ENCODE data around the gene NCF2. TPM values are rescaled to one million over a fixed set of nuclear protein-coding genes. Genes with fewer than 3 reads are reported as not detected.

NCF2 gene
- total and polyA plus RNA-seq, 4 donors, result 2.8 to 16.8 (median 5.2) TPM

DNA sequence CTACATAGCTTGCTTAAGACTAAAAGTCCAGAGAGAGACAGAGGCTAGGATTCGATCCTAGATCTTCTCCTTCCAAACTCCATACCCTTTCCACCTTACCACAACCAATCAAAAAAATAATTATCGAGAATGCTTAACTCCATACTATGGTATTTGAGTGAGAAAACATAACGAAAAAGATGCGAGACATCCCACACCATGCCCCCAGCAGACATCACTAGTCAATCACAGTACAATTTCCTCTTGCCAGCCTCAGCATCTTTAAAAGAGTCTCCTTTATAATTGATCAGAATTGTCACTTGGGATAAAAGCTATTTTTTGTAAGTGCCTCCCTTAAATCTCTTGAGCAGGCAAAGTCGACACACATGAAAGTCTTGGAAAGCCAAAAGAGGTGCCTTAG is 875 bp downstream of the NCF2 start:
- H3K9me3 ChIP-seq (ENCODE audit: control insufficient read depth, insufficient read depth, low read length), result no peaks in the 10 kb centered on the region
- H3K4me1 ChIP-seq (ENCODE audit: control insufficient read depth, insufficient read depth, low read length), result peaks cover 4% of the 10 kb centered on the region
- no peaks in the 10 kb centered on the region for H3K27me3 ChIP-seq (ENCODE audit: control insufficient read depth, insufficient read depth, low read length)
- 80% methylated on average over 1 of the region's 5 CpGs for WGBS (ENCODE audit: insufficient coverage)
- no peaks in the 10 kb centered on the region for H3K36me3 ChIP-seq (ENCODE audit: control insufficient read depth, insufficient read depth, low read length)
- no peak overlapping the region for H3K27ac ChIP-seq (ENCODE audit: low read depth, low read length)
- H3K4me3 ChIP-seq (ENCODE audit: low read depth, low read length), result no peak overlapping the region
- DNase-seq (ENCODE audit: low read depth in 4 of 6, low spot score in 6 of 6), result no peak

DNA sequence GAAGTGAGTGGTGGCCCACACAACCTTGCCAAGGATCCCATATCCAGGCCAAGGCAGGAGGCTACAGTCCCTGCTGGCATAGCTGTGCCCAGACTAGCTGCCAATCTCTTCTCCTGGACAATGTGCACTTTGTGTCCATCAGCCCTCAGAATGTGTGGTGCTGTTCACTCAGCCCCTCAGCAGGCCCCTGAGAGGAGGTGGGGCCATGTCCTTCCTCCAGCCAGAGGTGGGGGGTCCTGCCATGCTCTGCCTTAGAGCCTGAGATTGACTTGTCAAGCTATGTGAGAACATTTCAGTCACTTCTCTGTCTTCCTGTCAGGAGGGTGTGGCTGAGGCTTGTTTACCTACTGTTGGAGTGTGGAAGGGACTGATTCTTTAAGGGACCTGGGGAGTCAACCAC is 1.4 kb downstream of the NCF2 start:
- DNase-seq (ENCODE audit: low read depth in 4 of 6, low spot score in 6 of 6), result peak in 1 of 6 donors; percentile 72
- no peak overlapping the region for H3K27ac ChIP-seq (ENCODE audit: low read depth, low read length)
- H3K36me3 ChIP-seq (ENCODE audit: control insufficient read depth, insufficient read depth, low read length), result no peaks in the 10 kb centered on the region
- H3K9me3 ChIP-seq (ENCODE audit: control insufficient read depth, insufficient read depth, low read length), result no peaks in the 10 kb centered on the region
- no peak overlapping the region for H3K4me3 ChIP-seq (ENCODE audit: low read depth, low read length)
- peaks cover 4% of the 10 kb centered on the region for H3K4me1 ChIP-seq (ENCODE audit: control insufficient read depth, insufficient read depth, low read length)
- no peaks in the 10 kb centered on the region for H3K27me3 ChIP-seq (ENCODE audit: control insufficient read depth, insufficient read depth, low read length)

DNA sequence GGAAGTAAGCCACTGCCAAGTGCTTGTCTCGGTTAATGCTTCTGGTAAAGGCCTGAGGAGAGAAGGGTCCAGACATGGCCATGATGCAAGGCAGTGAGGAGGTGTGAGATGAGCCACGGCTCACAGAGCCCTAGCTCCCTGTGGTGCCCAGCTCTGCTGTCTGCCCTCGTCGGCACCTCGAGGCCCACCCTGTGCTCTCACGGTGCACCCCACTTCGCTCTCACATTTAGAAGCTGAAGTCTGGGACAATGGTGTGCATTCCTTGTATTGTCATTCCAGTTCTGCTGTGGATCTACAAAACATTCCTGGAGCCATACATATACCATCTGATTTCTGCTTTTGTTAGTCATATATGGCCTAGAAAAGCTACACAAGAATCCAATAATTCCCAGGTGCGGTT is 3.3 kb downstream of the NCF2 start:
- no peak overlapping the region for H3K4me3 ChIP-seq (ENCODE audit: low read depth, low read length)
- H3K27me3 ChIP-seq (ENCODE audit: control insufficient read depth, insufficient read depth, low read length), result no peaks in the 10 kb centered on the region
- 92% methylated on average over 5 of the region's 8 CpGs for WGBS (ENCODE audit: insufficient coverage)
- no peak overlapping the region for H3K27ac ChIP-seq (ENCODE audit: low read depth, low read length)
- peaks cover 13% of the 10 kb centered on the region for H3K4me1 ChIP-seq (ENCODE audit: control insufficient read depth, insufficient read depth, low read length)
- no peaks in the 10 kb centered on the region for H3K36me3 ChIP-seq (ENCODE audit: control insufficient read depth, insufficient read depth, low read length)
- no peaks in the 10 kb centered on the region for H3K9me3 ChIP-seq (ENCODE audit: control insufficient read depth, insufficient read depth, low read length)
- no peak for DNase-seq (ENCODE audit: low read depth in 4 of 6, low spot score in 6 of 6)

DNA sequence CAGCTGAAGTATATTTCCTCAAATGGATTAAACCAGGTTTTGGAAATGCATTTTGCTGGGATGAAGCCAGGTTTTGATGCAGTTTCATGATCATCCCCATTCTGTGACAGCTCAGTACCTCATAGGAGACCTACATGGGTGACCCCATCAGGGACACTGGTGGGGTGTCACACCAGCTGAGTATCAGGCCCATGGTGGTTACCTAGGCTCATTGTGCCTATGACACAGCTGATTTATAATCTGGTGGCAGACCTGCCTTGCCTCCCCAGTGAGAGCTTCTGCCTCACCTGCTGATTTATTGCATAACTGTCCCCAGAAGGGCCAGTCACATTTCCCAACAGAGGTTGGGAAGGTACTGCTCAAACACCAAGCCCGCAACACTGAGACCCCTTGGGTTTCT is 3.8 kb downstream of the NCF2 start:
- Histone ChIP-seq H3K4me3 (ENCODE audit: low read depth, low read length) (no peak overlapping the region), H3K27ac (ENCODE audit: low read depth, low read length) (no peak overlapping the region), H3K4me1 (ENCODE audit: control insufficient read depth, insufficient read depth, low read length) (peaks cover 14% of the 10 kb centered on the region), H3K27me3 (ENCODE audit: control insufficient read depth, insufficient read depth, low read length) (no peaks in the 10 kb centered on the region), H3K9me3 (ENCODE audit: control insufficient read depth, insufficient read depth, low read length) (no peaks in the 10 kb centered on the region), H3K36me3 (ENCODE audit: control insufficient read depth, insufficient read depth, low read length) (no peaks in the 10 kb centered on the region)
- no CpG with 5 or more reads among the region's 1 CpG for WGBS (ENCODE audit: insufficient coverage)
- DNase-seq (ENCODE audit: low read depth in 4 of 6, low spot score in 6 of 6), result no peak

DNA sequence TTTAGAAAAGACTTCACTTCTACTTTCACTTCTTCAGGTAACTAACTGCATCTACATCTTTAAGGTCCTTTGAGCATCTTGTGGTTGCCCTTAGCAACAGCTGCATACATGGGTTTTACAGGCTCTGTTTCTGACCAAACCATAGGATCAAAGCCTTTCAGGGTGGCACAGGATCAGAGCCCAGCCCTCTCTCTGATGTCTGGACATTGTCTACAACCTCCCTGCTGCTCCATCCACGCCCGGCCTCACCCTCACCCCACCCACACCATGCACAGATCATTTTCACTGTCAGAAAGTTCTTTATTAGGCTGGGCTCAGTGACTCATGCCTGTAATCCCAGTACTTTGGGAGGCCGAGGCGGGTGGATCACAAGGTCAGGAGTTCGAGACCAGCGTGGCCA is 5.2 kb downstream of the NCF2 start:
- Histone ChIP-seq H3K9me3 (ENCODE audit: control insufficient read depth, insufficient read depth, low read length) (no peaks in the 10 kb centered on the region), H3K4me3 (ENCODE audit: low read depth, low read length) (no peak overlapping the region), H3K27me3 (ENCODE audit: control insufficient read depth, insufficient read depth, low read length) (no peaks in the 10 kb centered on the region), H3K4me1 (ENCODE audit: control insufficient read depth, insufficient read depth, low read length) (peaks cover 21% of the 10 kb centered on the region), H3K36me3 (ENCODE audit: control insufficient read depth, insufficient read depth, low read length) (no peaks in the 10 kb centered on the region), H3K27ac (ENCODE audit: low read depth, low read length) (no peak overlapping the region)
- DNase-seq (ENCODE audit: low read depth in 4 of 6, low spot score in 6 of 6), result peak in 1 of 6 donors; percentile 63
- WGBS (ENCODE audit: insufficient coverage), result 76% methylated on average over 6 of the region's 6 CpGs

DNA sequence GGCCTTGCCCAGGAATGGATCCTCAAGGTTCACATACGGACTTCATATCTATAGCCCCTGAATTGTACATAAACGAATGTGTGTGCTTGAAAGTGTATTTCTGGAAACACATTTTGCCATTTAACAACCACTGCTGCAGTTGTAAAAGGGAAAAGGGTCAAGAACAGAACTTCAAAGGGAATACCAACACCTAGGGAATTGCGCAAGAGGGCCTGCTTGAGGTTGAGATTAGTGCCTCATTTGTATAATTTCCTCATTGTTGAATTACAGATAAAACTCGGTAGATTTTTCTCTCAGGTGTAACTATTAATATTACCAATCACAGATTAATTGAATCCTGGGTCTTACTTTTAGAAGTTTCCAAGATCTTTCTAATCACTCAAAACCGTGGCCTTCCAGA is 6.1 kb downstream of the NCF2 start:
- Histone ChIP-seq H3K4me3 (ENCODE audit: low read depth, low read length) (no peak overlapping the region), H3K36me3 (ENCODE audit: control insufficient read depth, insufficient read depth, low read length) (no peaks in the 10 kb centered on the region), H3K27me3 (ENCODE audit: control insufficient read depth, insufficient read depth, low read length) (no peaks in the 10 kb centered on the region), H3K4me1 (ENCODE audit: control insufficient read depth, insufficient read depth, low read length) (peaks cover 21% of the 10 kb centered on the region), H3K9me3 (ENCODE audit: control insufficient read depth, insufficient read depth, low read length) (no peaks in the 10 kb centered on the region), H3K27ac (ENCODE audit: low read depth, low read length) (no peak overlapping the region)
- WGBS (ENCODE audit: insufficient coverage), result no CpG with 5 or more reads among the region's 5 CpGs
- DNase-seq (ENCODE audit: low read depth in 4 of 6, low spot score in 6 of 6), result no peak

DNA sequence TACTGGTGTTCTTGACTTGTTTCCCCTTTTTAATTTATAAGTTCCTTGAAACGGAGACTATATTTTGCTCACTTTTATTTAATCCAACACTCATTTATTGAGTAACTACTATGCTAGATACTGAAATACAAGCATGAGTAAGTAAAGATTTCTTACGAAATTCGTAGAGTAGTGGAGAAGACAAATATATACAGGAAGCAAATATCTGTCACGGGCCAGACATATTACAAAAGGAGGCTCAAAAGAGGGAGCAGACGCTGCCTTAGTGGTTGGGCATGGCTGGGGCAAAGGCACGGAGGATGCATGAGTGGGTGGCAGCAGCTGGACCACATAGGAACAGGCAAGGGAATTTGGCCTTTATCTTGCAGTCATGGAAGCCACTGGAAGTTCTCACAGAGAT is 6.8 kb downstream of the NCF2 start:
- Histone ChIP-seq H3K36me3 (ENCODE audit: control insufficient read depth, insufficient read depth, low read length) (no peaks in the 10 kb centered on the region), H3K27ac (ENCODE audit: low read depth, low read length) (no peak overlapping the region), H3K4me1 (ENCODE audit: control insufficient read depth, insufficient read depth, low read length) (peaks cover 19% of the 10 kb centered on the region), H3K9me3 (ENCODE audit: control insufficient read depth, insufficient read depth, low read length) (no peaks in the 10 kb centered on the region), H3K27me3 (ENCODE audit: control insufficient read depth, insufficient read depth, low read length) (no peaks in the 10 kb centered on the region), H3K4me3 (ENCODE audit: low read depth, low read length) (no peak overlapping the region)
- DNase-seq (ENCODE audit: low read depth in 4 of 6, low spot score in 6 of 6), result no peak
- 87% methylated on average over 5 of the region's 6 CpGs for WGBS (ENCODE audit: insufficient coverage)

DNA sequence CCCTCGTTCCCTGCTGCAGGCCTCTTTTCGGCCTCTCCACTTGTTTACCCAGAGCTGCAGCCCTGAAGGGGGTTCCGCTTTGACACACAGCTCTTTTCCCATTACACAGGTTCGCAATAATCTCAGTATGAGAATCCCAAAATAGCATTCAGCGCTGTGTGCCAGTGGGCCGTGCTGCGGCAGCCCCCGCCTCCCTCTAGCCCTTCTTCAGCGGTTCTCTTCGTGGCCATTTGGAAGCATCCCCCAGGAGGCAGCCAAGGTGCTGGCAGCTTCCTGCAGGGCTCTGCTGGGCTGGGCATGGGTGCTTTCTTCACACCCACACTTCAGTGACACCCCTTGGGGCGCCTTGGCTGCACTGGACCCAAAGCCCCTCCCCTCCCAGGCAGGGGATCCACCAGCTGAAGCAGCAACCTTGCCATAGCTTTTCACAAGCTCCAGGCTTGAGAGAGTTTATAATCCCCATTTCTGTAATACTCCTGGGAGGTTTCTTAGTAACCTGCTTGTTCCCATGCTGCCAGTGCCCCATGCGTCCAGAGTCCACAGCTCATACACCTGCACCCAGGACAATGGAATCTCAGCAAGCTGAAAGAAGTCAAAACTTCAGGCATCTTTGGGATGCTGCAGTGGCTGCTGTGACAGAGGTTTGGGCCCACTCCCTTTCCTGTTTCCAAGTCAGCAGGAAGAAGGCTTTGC is 8.1 kb downstream of the NCF2 start:
- Histone ChIP-seq H3K27me3 (ENCODE audit: control insufficient read depth, insufficient read depth, low read length) (no peaks in the 10 kb centered on the region), H3K4me1 (ENCODE audit: control insufficient read depth, insufficient read depth, low read length) (peaks cover 19% of the 10 kb centered on the region), H3K36me3 (ENCODE audit: control insufficient read depth, insufficient read depth, low read length) (no peaks in the 10 kb centered on the region), H3K4me3 (ENCODE audit: low read depth, low read length) (no peak overlapping the region), H3K9me3 (ENCODE audit: control insufficient read depth, insufficient read depth, low read length) (no peaks in the 10 kb centered on the region), H3K27ac (ENCODE audit: low read depth, low read length) (peak overlapping the region; percentile 42)
- WGBS (ENCODE audit: insufficient coverage), result 86% methylated on average over 12 of the region's 12 CpGs
- no peak for DNase-seq (ENCODE audit: low read depth in 4 of 6, low spot score in 6 of 6)

DNA sequence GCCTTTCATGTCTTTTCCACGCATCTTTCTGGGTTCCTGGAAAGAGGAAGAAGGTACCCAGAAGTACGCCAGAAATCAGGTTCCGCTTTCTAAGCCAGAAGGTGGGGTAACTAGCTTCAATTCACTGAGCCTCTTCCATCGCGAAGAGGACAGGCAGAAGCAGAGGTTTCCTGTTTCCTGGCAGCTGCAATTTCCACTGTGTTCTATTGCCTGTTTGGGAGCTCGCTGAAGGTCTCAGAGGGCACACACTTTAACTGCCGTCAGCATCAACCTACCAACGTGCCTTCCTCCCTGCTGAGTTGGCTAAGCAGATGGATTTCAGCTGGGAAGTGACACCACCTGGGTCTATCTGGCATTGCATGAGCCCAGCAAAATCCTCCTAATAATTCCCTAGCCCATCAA is 10.0 kb downstream of the NCF2 start:
- no peaks in the 10 kb centered on the region for H3K9me3 ChIP-seq (ENCODE audit: control insufficient read depth, insufficient read depth, low read length)
- H3K27me3 ChIP-seq (ENCODE audit: control insufficient read depth, insufficient read depth, low read length), result no peaks in the 10 kb centered on the region
- WGBS (ENCODE audit: insufficient coverage), result 20% methylated on average over 7 of the region's 8 CpGs
- DNase-seq (ENCODE audit: low read depth in 4 of 6, low spot score in 6 of 6), result peak in 2 of 6 donors; percentile 35 to 46
- H3K4me3 ChIP-seq (ENCODE audit: low read depth, low read length), result no peak overlapping the region
- no peak overlapping the region for H3K27ac ChIP-seq (ENCODE audit: low read depth, low read length)
- H3K4me1 ChIP-seq (ENCODE audit: control insufficient read depth, insufficient read depth, low read length), result peaks cover 19% of the 10 kb centered on the region
- H3K36me3 ChIP-seq (ENCODE audit: control insufficient read depth, insufficient read depth, low read length), result no peaks in the 10 kb centered on the region

DNA sequence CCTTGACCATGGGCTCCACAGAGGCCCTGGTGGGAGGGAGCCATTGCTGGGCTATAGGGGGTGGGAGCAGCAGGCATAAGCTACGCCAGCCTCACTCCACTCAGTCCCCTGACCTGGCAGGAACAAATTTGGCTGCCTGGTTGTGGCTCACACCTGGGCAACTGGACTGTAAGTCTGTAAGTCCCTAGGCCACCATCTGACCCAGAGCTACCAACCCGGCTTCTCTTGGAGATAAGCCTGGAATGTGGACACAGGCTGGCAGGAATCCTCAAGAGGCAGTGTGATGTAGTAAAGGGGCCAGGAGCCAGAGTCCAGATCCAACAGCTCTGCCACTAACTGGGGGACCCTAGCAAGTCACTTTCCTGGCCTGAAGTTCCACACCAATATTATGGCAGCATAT is 11.4 kb downstream of the NCF2 start:
- Histone ChIP-seq H3K4me3 (ENCODE audit: low read depth, low read length) (no peak overlapping the region), H3K27ac (ENCODE audit: low read depth, low read length) (no peak overlapping the region), H3K4me1 (ENCODE audit: control insufficient read depth, insufficient read depth, low read length) (peaks cover 19% of the 10 kb centered on the region), H3K9me3 (ENCODE audit: control insufficient read depth, insufficient read depth, low read length) (no peaks in the 10 kb centered on the region), H3K36me3 (ENCODE audit: control insufficient read depth, insufficient read depth, low read length) (no peaks in the 10 kb centered on the region), H3K27me3 (ENCODE audit: control insufficient read depth, insufficient read depth, low read length) (no peaks in the 10 kb centered on the region)
- no peak for DNase-seq (ENCODE audit: low read depth in 4 of 6, low spot score in 6 of 6)
- 100% methylated on average over 2 of the region's 2 CpGs for WGBS (ENCODE audit: insufficient coverage)

Data from spinal cord (tissue), 10 donors.